Measurements from ENCODE around the gene CHST11. TPM values are rescaled to one million over a fixed set of nuclear protein-coding genes. Genes with fewer than 3 reads are reported as not detected.

CHST11 gene
- polyA plus RNA-seq, 5 donors: 8.6 to 17.1 (median 14.4) TPM

- DNase-seq: no peak
Measured at GRCh38 chr12:104502217-104502616, 45.5 kb downstream of the CHST11 start.

- DNase-seq: no peak
Measured at GRCh38 chr12:104502638-104503037, 45.9 kb downstream of the CHST11 start.

- no peak for DNase-seq
Measured at GRCh38 chr12:104503191-104503590, 46.4 kb downstream of the CHST11 start.

- no peak for DNase-seq
Measured at GRCh38 chr12:104504146-104504545, 47.4 kb downstream of the CHST11 start.

GRCh38 chr12:104505095-104505818 lies 48.5 kb downstream of the CHST11 start:
- DNase-seq: no peak

- DNase-seq: peak; percentile 52 to 58
Measured at GRCh38 chr12:104506676-104507401, 50.1 kb downstream of the CHST11 start.

- no peak for DNase-seq
Measured at GRCh38 chr12:104507672-104508071, 50.9 kb downstream of the CHST11 start.

- DNase-seq: no peak
Measured at GRCh38 chr12:104508752-104509446, 52.2 kb downstream of the CHST11 start.

GRCh38 chr12:104510145-104510872 lies 53.6 kb downstream of the CHST11 start:
- DNase-seq: no peak

GRCh38 chr12:104510873-104511440 lies 54.2 kb downstream of the CHST11 start:
- no peak for DNase-seq

- no peak for DNase-seq
Measured at GRCh38 chr12:104513681-104514080, 56.9 kb downstream of the CHST11 start.

- no peak for DNase-seq
Measured at GRCh38 chr12:104514092-104514810, 57.5 kb downstream of the CHST11 start.

- no peak for DNase-seq
Measured at GRCh38 chr12:104515899-104516298, 59.2 kb downstream of the CHST11 start.

GRCh38 chr12:104516821-104517220 lies 60.1 kb downstream of the CHST11 start:
- no peak for DNase-seq

GRCh38 chr12:104517880-104518279 lies 61.1 kb downstream of the CHST11 start:
- DNase-seq: no peak

- no peak for DNase-seq
Measured at GRCh38 chr12:104519190-104520019, 62.7 kb downstream of the CHST11 start.

GRCh38 chr12:104520242-104520900 lies 63.6 kb downstream of the CHST11 start:
- DNase-seq: no peak

- DNase-seq: no peak
Measured at GRCh38 chr12:104521731-104522130, 65.0 kb downstream of the CHST11 start.

GRCh38 chr12:104522985-104523722 lies 66.4 kb downstream of the CHST11 start:
- no peak for DNase-seq

Measured in right lung (tissue), 5 donors.